Smooth muscle cell (in vitro differentiated cells): ENCODE data around the gene C10orf90. TPM values are rescaled to one million over a fixed set of nuclear protein-coding genes. Genes with fewer than 3 reads are reported as not detected.

Experiments
- DNase-seq: peaks from one replicate; lab custom pipeline; 2025; ENCODE audit not compliant: unreplicated experiment; lab: John Stamatoyannopoulos, UW
- H2AFZ ChIP-seq: fragments of 200-600 bp; sonication (generic); 2 replicates; pipeline ENCODE4 v1.6.0; 2016; ENCODE audit warnings: antibody characterized with exemption, low read depth, mild to moderate bottlenecking
- H3F3A ChIP-seq: fragments of 200-600 bp; sonication (generic); 2 replicates; pipeline ENCODE4 v1.6.0; 2017; ENCODE audit warnings: antibody characterized with exemption, low read depth
- H3K27ac ChIP-seq: fragments of 200-600 bp; sonication (generic); 2 replicates; pipeline ENCODE4 v1.5.1; 2016; ENCODE audit warnings: low read depth, mild to moderate bottlenecking
- H3K27me3 ChIP-seq: fragments of 200-600 bp; sonication (generic); 2 replicates; pipeline ENCODE4 v1.6.1; 2016; ENCODE audit warnings: low read depth, mild to moderate bottlenecking
- H3K36me3 ChIP-seq: fragments of 200-600 bp; sonication (generic); 2 replicates; pipeline ENCODE4 v1.5.1; 2016; ENCODE audit warnings: low read depth
- H3K4me1 ChIP-seq: fragments of 200-600 bp; sonication (generic); 2 replicates; pipeline ENCODE4 v1.5.1; 2016; ENCODE audit warnings: low read depth
- H3K4me2 ChIP-seq: fragments of 200-600 bp; sonication (generic); 2 replicates; pipeline ENCODE4 v1.6.0; 2016; ENCODE audit warnings: mild to moderate bottlenecking
- H3K4me3 ChIP-seq: fragments of 200-600 bp; sonication (generic); 2 replicates; pipeline ENCODE4 v1.5.1; 2016; ENCODE audit warnings: mild to moderate bottlenecking
- H3K79me2 ChIP-seq: fragments of 200-600 bp; sonication (generic); 2 replicates; pipeline ENCODE4 v1.6.0; 2016; ENCODE audit warnings: low read depth, mild to moderate bottlenecking
- H3K9ac ChIP-seq: fragments of 200-600 bp; sonication (generic); 2 replicates; pipeline ENCODE4 v1.6.0; 2016; ENCODE audit warnings: low read depth
- H3K9me3 ChIP-seq: fragments of 200-600 bp; sonication (generic); replicated peaks from 2 replicates; pipeline ENCODE4 v1.5.1; 2016; ENCODE audit warnings: low read depth
- H4K20me1 ChIP-seq: fragments of 200-600 bp; sonication (generic); 2 replicates; pipeline ENCODE4 v1.6.0; 2016; ENCODE audit warnings: low read depth
- CTCF ChIP-seq: fragments of 200-600 bp; sonication (generic); IDR thresholded peaks from 2 replicates; pipeline ENCODE4 v1.5.1; 2017; ENCODE audit warnings: borderline replicate concordance, mild to moderate bottlenecking, antibody characterized with exemption; ENCODE audit not compliant: insufficient read depth, poor library complexity, severe bottlenecking
- WGBS: methylation state at CpG from one replicate; pipeline ENCODE4 v1.1.7; 2016; ENCODE audit warnings: low lambda C conversion rate; 5-methylcytosine and 5-hydroxymethylcytosine counted together
- polyA plus RNA-seq: library from polyadenylated mRNA; unstranded; fragments of >200 nt; fragmentation: Nextera tagmentation; extraction: Ambion mirVana; gene quantifications from 2 replicates; pipeline ENCODE4 v1.2.1, GENCODE V29; 2016
- total RNA-seq: library from RNA; depleted of rRNA; stranded (reverse); fragments of >200 nt; gene quantifications from 2 replicates; pipeline ENCODE4 v1.2.3, GENCODE V29; 2014

The C10orf90 gene
- total and polyA plus RNA-seq, 2 experiments from 2014 or later, result 0.10 to 1.8 TPM

GRCh38 chr10:126402721-126403695 is 267.5 kb downstream of the C10orf90 start:
- H3K79me2 ChIP-seq, result no peaks in the 10 kb centered on the region
- no peaks in the 10 kb centered on the region for H4K20me1 ChIP-seq
- TF ChIP-seq CTCF, result no peak
- no peaks in the 10 kb centered on the region for H3F3A ChIP-seq
- H3K4me1 ChIP-seq, result peaks cover 14% of the 10 kb centered on the region
- peak overlapping the region; percentile 74 for H3K27ac ChIP-seq
- H2AFZ ChIP-seq, result peak overlapping the region; percentile 75
- WGBS, result 34% methylated on average over 7 of the region's 7 CpGs
- no peak overlapping the region for H3K4me3 ChIP-seq
- DNase-seq, result no peak
- H3K9ac ChIP-seq, result peak overlapping the region; percentile 41
- H3K27me3 ChIP-seq, result no peaks in the 10 kb centered on the region
- no peaks in the 10 kb centered on the region for H3K9me3 ChIP-seq
- H3K36me3 ChIP-seq, result no peaks in the 10 kb centered on the region
- H3K4me2 ChIP-seq, result peak overlapping the region; percentile 44

GRCh38 chr10:126400641-126401040 is 269.9 kb downstream of the C10orf90 start:
- Histone ChIP-seq H3K4me1 (peaks cover 22% of the 10 kb centered on the region), H2AFZ (no peak overlapping the region), H3K9me3 (no peaks in the 10 kb centered on the region), H3K9ac (no peak overlapping the region), H4K20me1 (no peaks in the 10 kb centered on the region), H3F3A (no peaks in the 10 kb centered on the region), H3K27ac (no peak overlapping the region), H3K4me2 (no peak overlapping the region), H3K79me2 (no peaks in the 10 kb centered on the region), H3K4me3 (no peak overlapping the region), H3K27me3 (no peaks in the 10 kb centered on the region), H3K36me3 (no peaks in the 10 kb centered on the region)
- no peak for TF ChIP-seq CTCF
- no peak for DNase-seq
- 85% methylated on average over 4 of the region's 4 CpGs for WGBS

GRCh38 chr10:126398924-126399323 is 271.6 kb downstream of the C10orf90 start:
- Histone ChIP-seq H2AFZ (no peak overlapping the region), H3K79me2 (no peaks in the 10 kb centered on the region), H3K36me3 (no peaks in the 10 kb centered on the region), H4K20me1 (no peaks in the 10 kb centered on the region), H3K4me1 (peaks cover 22% of the 10 kb centered on the region), H3K27me3 (no peaks in the 10 kb centered on the region), H3K4me2 (peak overlapping the region; percentile 65), H3K27ac (peak overlapping the region; percentile 92), H3K9me3 (no peaks in the 10 kb centered on the region), H3F3A (no peaks in the 10 kb centered on the region), H3K4me3 (no peak overlapping the region), H3K9ac (peak overlapping the region; percentile 21)
- WGBS, result 16% methylated on average over 4 of the region's 4 CpGs
- DNase-seq, result no peak
- no peak for TF ChIP-seq CTCF
